Measurements from ENCODE around the gene PIAS4.
"Not testable (repeated sequence)": the region's sequence is repeated elsewhere in the genome, so short reads cannot be mapped to it uniquely, and the experiment has no call there.

- TF ChIP-seq CTCF, POLR2A, POLR2AphosphoS5 (IDR thresholded peaks at IDR 0.05): not testable (repeated sequence)
These were observed 6.7 kb upstream of the PIAS4 start for GRCh38 chr19:4000798-4001197.
